GM19043 (cell line): ENCODE measurements around the gene BMPR1A.

Source experiments
- ATAC-seq: cut with Tn5 transposase; IDR thresholded peaks from one replicate; pipeline ENCODE4 v1.9.1; 2021; ENCODE audit warnings: low read depth; ENCODE audit not compliant: unreplicated experiment

Gene BMPR1A

GRCh38 chr10:86756511-86757112 is at the start of gene BMPR1A:
Gene BMPR1A (plus strand): TSS chr10:86756619. CDS start chr10:86876019, 119,400 bp downstream.
- peak; percentile 24 for ATAC-seq

- ATAC-seq, result no peak
Measured at GRCh38 chr10:86706977-86707376, 49.4 kb upstream of the BMPR1A start.

- no peak for ATAC-seq
Measured at GRCh38 chr10:86707505-86707904, 48.9 kb upstream of the BMPR1A start.

- no peak for ATAC-seq
Measured at GRCh38 chr10:86708068-86708782, 48.2 kb upstream of the BMPR1A start.

- ATAC-seq, result no peak
Measured at GRCh38 chr10:86708783-86709380, 47.5 kb upstream of the BMPR1A start.

- ATAC-seq, result no peak
Measured at GRCh38 chr10:86709396-86710185, 46.8 kb upstream of the BMPR1A start.

- ATAC-seq, result peak; percentile 78
Measured at GRCh38 chr10:86710987-86711512, 45.4 kb upstream of the BMPR1A start.

GRCh38 chr10:86711513-86712316 is 44.7 kb upstream of the BMPR1A start:
- peak; percentile 33 for ATAC-seq

GRCh38 chr10:86712317-86712707 is 44.1 kb upstream of the BMPR1A start:
- ATAC-seq, result peak; percentile 23

- ATAC-seq, result no peak
Measured at GRCh38 chr10:86715156-86715795, 41.1 kb upstream of the BMPR1A start.

- no peak for ATAC-seq
Measured at GRCh38 chr10:86715836-86716235, 40.6 kb upstream of the BMPR1A start.

GRCh38 chr10:86716466-86716865 is 40.0 kb upstream of the BMPR1A start:
- ATAC-seq, result no peak

- no peak for ATAC-seq
Measured at GRCh38 chr10:86718556-86718955, 37.9 kb upstream of the BMPR1A start.

- ATAC-seq, result no peak
Measured at GRCh38 chr10:86721232-86721631, 35.2 kb upstream of the BMPR1A start.

- no peak for ATAC-seq
Measured at GRCh38 chr10:86723009-86723408, 33.4 kb upstream of the BMPR1A start.

- ATAC-seq, result no peak
Measured at GRCh38 chr10:86724445-86724844, 32.0 kb upstream of the BMPR1A start.

- no peak for ATAC-seq
Measured at GRCh38 chr10:86725980-86726676, 30.3 kb upstream of the BMPR1A start.

- no peak for ATAC-seq
Measured at GRCh38 chr10:86726677-86726999, 29.8 kb upstream of the BMPR1A start.

GRCh38 chr10:86727470-86727869 is 28.9 kb upstream of the BMPR1A start:
- ATAC-seq, result no peak
